HepG2 (cell line): ENCODE data around the gene ORC1. TPM values are rescaled to one million over a fixed set of nuclear protein-coding genes. Genes with fewer than 3 reads are reported as not detected.

Experiments used
- EHMT2 ChIP-seq: fragments of 200-600 bp; sonication (generic); IDR thresholded peaks from 2 replicates; pipeline ENCODE4 v1.7.0; 2017; ENCODE audit warnings: antibody characterized with exemption, low read depth, low read length, borderline replicate concordance
- NFKB2 ChIP-seq: sonication (generic); formaldehyde crosslinking; IDR thresholded peaks from 2 replicates; pipeline ENCODE4 v1.4.0; 2020; ENCODE audit warnings: missing genetic modification reagents, borderline replicate concordance
- PAX8 ChIP-seq: sonication (generic); formaldehyde crosslinking; IDR thresholded peaks from 2 replicates; pipeline ENCODE4 v1.8.0; 2022; ENCODE audit warnings: mild to moderate bottlenecking, missing genetic modification reagents, borderline replicate concordance
- ZC3H13 ChIP-seq: sonication (generic); formaldehyde crosslinking; IDR thresholded peaks from 2 replicates; pipeline ENCODE4 v1.8.1; 2023; ENCODE audit warnings: mild to moderate bottlenecking, missing genetic modification reagents, moderate library complexity
- ZNF350 ChIP-seq: sonication (generic); formaldehyde crosslinking; IDR thresholded peaks from 2 replicates; pipeline ENCODE4 v1.4.0; 2020; ENCODE audit warnings: mild to moderate bottlenecking, low read depth, missing genetic modification reagents, borderline replicate concordance
- ZNF775 ChIP-seq: sonication (generic); formaldehyde crosslinking; IDR thresholded peaks from 2 replicates; pipeline ENCODE4 v1.4.0; 2020; ENCODE audit warnings: missing genetic modification reagents, mild to moderate bottlenecking, moderate library complexity, borderline replicate concordance
- ZZZ3 ChIP-seq: sonication (generic); formaldehyde crosslinking; IDR thresholded peaks from 2 replicates; pipeline ENCODE4 v1.4.0; 2020; ENCODE audit warnings: missing genetic modification reagents, mild to moderate bottlenecking, borderline replicate concordance
- polyA plus RNA-seq, 8 experiments: library from polyadenylated mRNA; depleted of rRNA in 3 of 8; stranded (reverse) in 7 of 8; unstranded in 1 of 8; fragments of >200 nt; fragmentation: Illumina TruSeq in 4 of 8; extraction: Trizol in 4 of 8; gene quantifications; 2 replicates each; pipeline versions ENCODE4 v1.2.1 to v1.2.3, GENCODE V29; 2011 to 2016; ENCODE audit warnings: low read depth in 4 of 8, missing spikeins in 1 of 8, mixed read lengths in 1 of 8; ENCODE audit not compliant: insufficient read depth in 1 of 8
- total RNA-seq, 5 experiments: library from RNA; depleted of rRNA; stranded (reverse); fragments of >200 nt; fragmentation: Illumina TruSeq; extraction: Trizol; gene quantifications; 2 replicates each; pipeline ENCODE4 v1.2.3, GENCODE V29; 2016; ENCODE audit warnings: low read depth in 1 of 5
- TF ChIP-seq, protein P1 (sequence below): sonication (generic); formaldehyde crosslinking; IDR thresholded peaks from 2 replicates; pipeline ENCODE4 v1.4.0; 2020; ENCODE audit warnings: missing genetic modification reagents, mild to moderate bottlenecking, borderline replicate concordance
- TF ChIP-seq, protein P2 (sequence below), 2 experiments: IDR thresholded peaks; 2 replicates each; pipeline ENCODE4 v1.6.1; 2011 to 2012; ENCODE audit warnings: low read length in 2 of 2, borderline replicate concordance in 1 of 2, low read depth in 1 of 2, mild to moderate bottlenecking in 1 of 2, moderate library complexity in 1 of 2
- TF ChIP-seq, protein P3 (sequence below): IDR thresholded peaks from 2 replicates; pipeline ENCODE4 v1.6.1; 2012; ENCODE audit warnings: low read length, improper control_type of control experiment
- TF ChIP-seq, protein P4 (sequence below): sonication (generic); formaldehyde crosslinking; IDR thresholded peaks from 2 replicates; pipeline ENCODE4 v1.8.1; 2023; ENCODE audit warnings: mild to moderate bottlenecking, inconsistent platforms, moderate library complexity, missing genetic modification reagents, borderline replicate concordance
- TF ChIP-seq, protein P5 (sequence below): sonication (generic); formaldehyde crosslinking; IDR thresholded peaks from 2 replicates; pipeline ENCODE4 v1.9.0; 2021; ENCODE audit warnings: missing genetic modification reagents, mild to moderate bottlenecking, borderline replicate concordance

The ORC1 gene
- total and polyA plus RNA-seq, 2 of the 13 experiments (the other 11 are each of a cell fraction or from before 2014, with no cell fraction given), result 7.0 to 23.5 TPM

DNA sequence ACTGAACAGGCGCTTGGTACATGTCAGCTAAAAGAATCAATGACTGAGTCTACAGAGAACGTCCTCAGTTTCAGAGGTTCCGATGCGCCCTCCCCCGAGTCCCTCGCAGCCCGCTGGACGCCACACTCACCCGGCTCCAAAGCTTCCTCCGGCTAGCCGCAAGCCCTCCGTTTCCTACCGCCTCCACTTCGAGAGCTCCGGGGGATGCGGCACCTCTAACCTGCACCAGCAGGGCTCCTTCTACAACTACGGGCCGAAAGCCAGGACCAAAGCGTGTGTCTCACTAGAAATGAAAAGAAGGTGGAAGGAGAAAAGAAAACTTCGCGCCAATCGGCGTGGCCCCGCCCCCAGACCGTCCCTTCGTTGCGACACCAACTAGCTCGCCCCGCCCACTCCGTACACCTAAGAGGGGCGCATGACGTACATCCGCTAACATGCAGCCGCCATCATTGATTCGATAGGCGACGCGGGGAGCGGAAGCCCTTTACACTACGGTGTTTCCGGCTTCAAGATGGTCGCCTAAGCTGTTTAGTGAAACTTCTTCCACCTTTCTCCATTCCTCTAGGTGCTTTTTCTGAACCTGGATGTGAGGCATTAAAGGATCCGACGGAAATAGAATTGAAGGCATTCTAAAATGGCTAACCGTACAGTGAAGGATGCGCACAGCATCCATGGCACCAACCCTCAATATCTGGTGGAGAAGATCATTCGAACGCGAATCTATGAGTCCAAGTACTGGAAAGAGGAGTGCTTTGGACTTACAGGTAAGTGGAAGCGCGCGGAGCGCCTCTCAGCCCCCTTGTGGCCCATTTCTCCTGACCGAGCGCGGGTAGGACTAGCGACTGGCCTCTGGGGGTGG, at the start of gene ORC1, which contains the start of gene PRPF38A (continued):
- peak; percentile 64; the same call in 1 of the 2 replicates for TF ChIP-seq NFKB2 (CRISPR knock-in tag)
- peak; percentile 77; the same call in 1 of the 2 replicates for TF ChIP-seq ZC3H13
- TF ChIP-seq, protein P1, sequence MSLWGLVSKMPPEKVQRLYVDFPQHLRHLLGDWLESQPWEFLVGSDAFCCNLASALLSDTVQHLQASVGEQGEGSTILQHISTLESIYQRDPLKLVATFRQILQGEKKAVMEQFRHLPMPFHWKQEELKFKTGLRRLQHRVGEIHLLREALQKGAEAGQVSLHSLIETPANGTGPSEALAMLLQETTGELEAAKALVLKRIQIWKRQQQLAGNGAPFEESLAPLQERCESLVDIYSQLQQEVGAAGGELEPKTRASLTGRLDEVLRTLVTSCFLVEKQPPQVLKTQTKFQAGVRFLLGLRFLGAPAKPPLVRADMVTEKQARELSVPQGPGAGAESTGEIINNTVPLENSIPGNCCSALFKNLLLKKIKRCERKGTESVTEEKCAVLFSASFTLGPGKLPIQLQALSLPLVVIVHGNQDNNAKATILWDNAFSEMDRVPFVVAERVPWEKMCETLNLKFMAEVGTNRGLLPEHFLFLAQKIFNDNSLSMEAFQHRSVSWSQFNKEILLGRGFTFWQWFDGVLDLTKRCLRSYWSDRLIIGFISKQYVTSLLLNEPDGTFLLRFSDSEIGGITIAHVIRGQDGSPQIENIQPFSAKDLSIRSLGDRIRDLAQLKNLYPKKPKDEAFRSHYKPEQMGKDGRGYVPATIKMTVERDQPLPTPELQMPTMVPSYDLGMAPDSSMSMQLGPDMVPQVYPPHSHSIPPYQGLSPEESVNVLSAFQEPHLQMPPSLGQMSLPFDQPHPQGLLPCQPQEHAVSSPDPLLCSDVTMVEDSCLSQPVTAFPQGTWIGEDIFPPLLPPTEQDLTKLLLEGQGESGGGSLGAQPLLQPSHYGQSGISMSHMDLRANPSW, result no peak
- TF ChIP-seq EHMT2, result no peak
- TF ChIP-seq, protein P2, sequence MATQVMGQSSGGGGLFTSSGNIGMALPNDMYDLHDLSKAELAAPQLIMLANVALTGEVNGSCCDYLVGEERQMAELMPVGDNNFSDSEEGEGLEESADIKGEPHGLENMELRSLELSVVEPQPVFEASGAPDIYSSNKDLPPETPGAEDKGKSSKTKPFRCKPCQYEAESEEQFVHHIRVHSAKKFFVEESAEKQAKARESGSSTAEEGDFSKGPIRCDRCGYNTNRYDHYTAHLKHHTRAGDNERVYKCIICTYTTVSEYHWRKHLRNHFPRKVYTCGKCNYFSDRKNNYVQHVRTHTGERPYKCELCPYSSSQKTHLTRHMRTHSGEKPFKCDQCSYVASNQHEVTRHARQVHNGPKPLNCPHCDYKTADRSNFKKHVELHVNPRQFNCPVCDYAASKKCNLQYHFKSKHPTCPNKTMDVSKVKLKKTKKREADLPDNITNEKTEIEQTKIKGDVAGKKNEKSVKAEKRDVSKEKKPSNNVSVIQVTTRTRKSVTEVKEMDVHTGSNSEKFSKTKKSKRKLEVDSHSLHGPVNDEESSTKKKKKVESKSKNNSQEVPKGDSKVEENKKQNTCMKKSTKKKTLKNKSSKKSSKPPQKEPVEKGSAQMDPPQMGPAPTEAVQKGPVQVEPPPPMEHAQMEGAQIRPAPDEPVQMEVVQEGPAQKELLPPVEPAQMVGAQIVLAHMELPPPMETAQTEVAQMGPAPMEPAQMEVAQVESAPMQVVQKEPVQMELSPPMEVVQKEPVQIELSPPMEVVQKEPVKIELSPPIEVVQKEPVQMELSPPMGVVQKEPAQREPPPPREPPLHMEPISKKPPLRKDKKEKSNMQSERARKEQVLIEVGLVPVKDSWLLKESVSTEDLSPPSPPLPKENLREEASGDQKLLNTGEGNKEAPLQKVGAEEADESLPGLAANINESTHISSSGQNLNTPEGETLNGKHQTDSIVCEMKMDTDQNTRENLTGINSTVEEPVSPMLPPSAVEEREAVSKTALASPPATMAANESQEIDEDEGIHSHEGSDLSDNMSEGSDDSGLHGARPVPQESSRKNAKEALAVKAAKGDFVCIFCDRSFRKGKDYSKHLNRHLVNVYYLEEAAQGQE (IDR thresholded peaks at IDR 0.05; ENCODE audit: borderline replicate concordance in 1 of 2, low read depth in 1 of 2, low read length in 2 of 2), result peak in 1 of 2 experiments; percentile 13; a peak in 1 of 4 replicates
- TF ChIP-seq, protein P3, sequence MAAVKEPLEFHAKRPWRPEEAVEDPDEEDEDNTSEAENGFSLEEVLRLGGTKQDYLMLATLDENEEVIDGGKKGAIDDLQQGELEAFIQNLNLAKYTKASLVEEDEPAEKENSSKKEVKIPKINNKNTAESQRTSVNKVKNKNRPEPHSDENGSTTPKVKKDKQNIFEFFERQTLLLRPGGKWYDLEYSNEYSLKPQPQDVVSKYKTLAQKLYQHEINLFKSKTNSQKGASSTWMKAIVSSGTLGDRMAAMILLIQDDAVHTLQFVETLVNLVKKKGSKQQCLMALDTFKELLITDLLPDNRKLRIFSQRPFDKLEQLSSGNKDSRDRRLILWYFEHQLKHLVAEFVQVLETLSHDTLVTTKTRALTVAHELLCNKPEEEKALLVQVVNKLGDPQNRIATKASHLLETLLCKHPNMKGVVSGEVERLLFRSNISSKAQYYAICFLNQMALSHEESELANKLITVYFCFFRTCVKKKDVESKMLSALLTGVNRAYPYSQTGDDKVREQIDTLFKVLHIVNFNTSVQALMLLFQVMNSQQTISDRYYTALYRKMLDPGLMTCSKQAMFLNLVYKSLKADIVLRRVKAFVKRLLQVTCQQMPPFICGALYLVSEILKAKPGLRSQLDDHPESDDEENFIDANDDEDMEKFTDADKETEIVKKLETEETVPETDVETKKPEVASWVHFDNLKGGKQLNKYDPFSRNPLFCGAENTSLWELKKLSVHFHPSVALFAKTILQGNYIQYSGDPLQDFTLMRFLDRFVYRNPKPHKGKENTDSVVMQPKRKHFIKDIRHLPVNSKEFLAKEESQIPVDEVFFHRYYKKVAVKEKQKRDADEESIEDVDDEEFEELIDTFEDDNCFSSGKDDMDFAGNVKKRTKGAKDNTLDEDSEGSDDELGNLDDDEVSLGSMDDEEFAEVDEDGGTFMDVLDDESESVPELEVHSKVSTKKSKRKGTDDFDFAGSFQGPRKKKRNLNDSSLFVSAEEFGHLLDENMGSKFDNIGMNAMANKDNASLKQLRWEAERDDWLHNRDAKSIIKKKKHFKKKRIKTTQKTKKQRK, result no peak
- TF ChIP-seq ZNF350, result peak; percentile 86; the same call in 1 of the 2 replicates
- TF ChIP-seq, protein P4, sequence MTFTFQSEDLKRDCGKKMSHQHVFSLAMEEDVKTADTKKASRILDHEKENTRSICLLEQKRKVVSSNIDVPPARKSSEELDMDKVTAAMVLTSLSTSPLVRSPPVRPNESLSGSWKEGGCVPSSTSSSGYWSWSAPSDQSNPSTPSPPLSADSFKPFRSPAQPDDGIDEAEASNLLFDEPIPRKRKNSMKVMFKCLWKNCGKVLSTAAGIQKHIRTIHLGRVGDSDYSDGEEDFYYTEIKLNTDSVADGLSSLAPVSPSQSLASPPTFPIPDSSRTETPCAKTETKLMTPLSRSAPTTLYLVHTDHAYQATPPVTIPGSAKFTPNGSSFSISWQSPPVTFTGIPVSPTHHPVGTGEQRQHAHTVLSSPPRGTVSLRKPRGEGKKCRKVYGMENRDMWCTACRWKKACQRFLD (CRISPR knock-in tag), result no peak
- TF ChIP-seq, protein P5, sequence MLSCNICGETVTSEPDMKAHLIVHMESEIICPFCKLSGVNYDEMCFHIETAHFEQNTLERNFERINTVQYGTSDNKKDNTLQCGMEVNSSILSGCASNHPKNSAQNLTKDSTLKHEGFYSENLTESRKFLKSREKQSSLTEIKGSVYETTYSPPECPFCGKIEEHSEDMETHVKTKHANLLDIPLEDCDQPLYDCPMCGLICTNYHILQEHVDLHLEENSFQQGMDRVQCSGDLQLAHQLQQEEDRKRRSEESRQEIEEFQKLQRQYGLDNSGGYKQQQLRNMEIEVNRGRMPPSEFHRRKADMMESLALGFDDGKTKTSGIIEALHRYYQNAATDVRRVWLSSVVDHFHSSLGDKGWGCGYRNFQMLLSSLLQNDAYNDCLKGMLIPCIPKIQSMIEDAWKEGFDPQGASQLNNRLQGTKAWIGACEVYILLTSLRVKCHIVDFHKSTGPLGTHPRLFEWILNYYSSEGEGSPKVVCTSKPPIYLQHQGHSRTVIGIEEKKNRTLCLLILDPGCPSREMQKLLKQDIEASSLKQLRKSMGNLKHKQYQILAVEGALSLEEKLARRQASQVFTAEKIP, result no peak
- no peak for TF ChIP-seq ZNF775 (CRISPR knock-in tag)
- TF ChIP-seq ZZZ3 (CRISPR knock-in tag), result no peak
- no peak for TF ChIP-seq PAX8
